SK-N-MC (cell line): ENCODE data around the gene ATAD2B.
A peak's percentile ranks its signal among the peaks of the same experiment; 100 is the strongest.

Experiments used
- DNase-seq: peaks from one replicate; pipeline ENCODE4 v3.0.0-alpha.2; 2011; ENCODE audit warnings: low read depth, low spot score
- H3K27ac ChIP-seq: fragments of 200-600 bp; sonication (generic); 2 replicates; pipeline ENCODE4 v1.5.1; 2016; ENCODE audit warnings: mixed run types
- H3K36me3 ChIP-seq: fragments of 200-600 bp; sonication (generic); 2 replicates; pipeline ENCODE4 v1.6.1; 2017; ENCODE audit warnings: antibody characterized with exemption, low read length, mixed read lengths; ENCODE audit not compliant: insufficient read depth
- H3K4me3 ChIP-seq: fragments of 200-600 bp; sonication (generic); 2 replicates; pipeline ENCODE4 v1.5.1; 2016
- H3K9ac ChIP-seq: fragments of 200-600 bp; sonication (generic); 2 replicates; pipeline ENCODE4 v1.8.0; 2017; ENCODE audit warnings: mixed run types, mixed read lengths; ENCODE audit not compliant: insufficient read length
- H3K9me3 ChIP-seq: fragments of 200-600 bp; sonication (generic); 2 replicates; pipeline ENCODE4 v1.6.1; 2017; ENCODE audit warnings: low read depth, mild to moderate bottlenecking, antibody characterized with exemption, low read length, moderate library complexity, mixed read lengths
- EZH2 ChIP-seq: fragments of 200-600 bp; sonication (generic); IDR thresholded peaks from one replicate; pipeline ENCODE4 v1.6.1; 2017; ENCODE audit warnings: antibody characterized with exemption
- FOXP2 ChIP-seq: optimal IDR thresholded peaks from 2 replicates; pipeline ENCODE3; 2011; ENCODE audit warnings: mild to moderate bottlenecking, moderate library complexity; ENCODE audit not compliant: insufficient read depth; ENCODE audit errors: extremely low read length, control extremely low read depth
- POLR2AphosphoS5 ChIP-seq: IDR thresholded peaks from 2 replicates; pipeline ENCODE4 v1.6.1; 2012; ENCODE audit warnings: mild to moderate bottlenecking, low read depth, low read length, borderline replicate concordance

ATAD2B gene

GRCh38 chr2:23698721-23699579 is 228.0 kb downstream of the ATAD2B start:
- DNase-seq: peak; percentile 85
- 0 out of 2 replicates have a peak, but pooled peaks cover 2% of the 10 kb centered on the region for H3K9me3 ChIP-seq
- no peak for TF ChIP-seq EZH2
- TF ChIP-seq FOXP2: no peak
- TF ChIP-seq POLR2AphosphoS5: no peak
- no peak overlapping the region for H3K27ac ChIP-seq
- peak overlapping the region; percentile 37; the same call in 1 of the 2 replicates for H3K4me3 ChIP-seq
- peaks cover 26% of the 10 kb centered on the region for H3K36me3 ChIP-seq
- no peak overlapping the region for H3K9ac ChIP-seq
